H1 (cell line): Measurements from ENCODE around the gene CCDC138. TPM values are rescaled to one million over a fixed set of nuclear protein-coding genes. Genes with fewer than 3 reads are reported as not detected.

Experiments
- CTCF ChIA-PET: fragments of 300-600 bp; sonication (Branson Sonifier 250); formaldehyde crosslinking; loops from one replicate; lab custom pipeline; 2021; ENCODE audit not compliant: partially characterized antibody; lab: Charles Lee
- POLR2A ChIA-PET: fragments of 300-600 bp; sonication (Branson Sonifier 250); formaldehyde crosslinking; loops from one replicate; lab custom pipeline; 2021; ENCODE audit warnings: inconsistent platforms; ENCODE audit not compliant: partially characterized antibody; lab: Charles Lee
- DNase-seq, 2 experiments: peaks; one replicate each; pipeline versions ENCODE4 v3.0.0 to v3.0.0-alpha.2; 2010 to 2022; ENCODE audit warnings: low spot score in 2 of 2, low read depth in 1 of 2, mixed read lengths in 1 of 2
- FAIRE-seq: peaks from 2 replicates; lab custom pipeline; 2011; peaks lifted over from hg19 to GRCh38; lab: Jason Lieb, UNC
- H2AFZ ChIP-seq: 2 replicates; pipeline ENCODE4 v1.8.1; 2012; ENCODE audit warnings: low read length, inconsistent platforms
- H2AK5ac ChIP-seq: 2 replicates; pipeline ENCODE4 v1.6.1; 2013; ENCODE audit warnings: low read depth, low read length
- H2BK120ac ChIP-seq: replicated peaks from 2 replicates; pipeline ENCODE3; 2013; ENCODE audit warnings: low read depth, low read length, inconsistent platforms
- H2BK12ac ChIP-seq: 2 replicates; pipeline ENCODE4 v1.6.1; 2013; ENCODE audit warnings: low read depth, low read length
- H2BK15ac ChIP-seq: 2 replicates; pipeline ENCODE4 v1.6.1; 2013; ENCODE audit warnings: low read length
- H2BK20ac ChIP-seq: 2 replicates; pipeline ENCODE4 v1.6.1; 2013; ENCODE audit warnings: low read length
- H2BK5ac ChIP-seq: 2 replicates; pipeline ENCODE4 v1.6.1; 2013; ENCODE audit warnings: low read depth, low read length
- H3K14ac ChIP-seq: 2 replicates; pipeline ENCODE4 v1.6.1; 2013; ENCODE audit warnings: inconsistent platforms; ENCODE audit not compliant: insufficient read length
- H3K18ac ChIP-seq: 2 replicates; pipeline ENCODE4 v1.6.1; 2013; ENCODE audit warnings: low read length; ENCODE audit errors: extremely low read depth
- H3K23ac ChIP-seq: 2 replicates; pipeline ENCODE4 v1.6.1; 2013; ENCODE audit warnings: inconsistent platforms; ENCODE audit not compliant: insufficient read length
- H3K23me2 ChIP-seq: 2 replicates; pipeline ENCODE4 v1.6.1; 2013; ENCODE audit warnings: low read depth, low read length
- H3K27ac ChIP-seq: 2 replicates; pipeline ENCODE4 v1.6.1; 2011; ENCODE audit warnings: low read depth, low read length, inconsistent platforms
- H3K27me3 ChIP-seq, 4 experiments: replicated peaks in 1 of 4; 1 replicate in 1 of 4; 2 replicates in 3 of 4; pipeline versions ENCODE4 v1.6.1 to v1.8.1; 2011 to 2013; ENCODE audit warnings: low read length in 3 of 4, mild to moderate bottlenecking in 3 of 4, inconsistent platforms in 2 of 4, mixed read lengths in 2 of 4, moderate library complexity in 1 of 4; ENCODE audit not compliant: control insufficient read depth in 3 of 4, insufficient read depth in 3 of 4; ENCODE audit errors: extremely low read depth in 1 of 4
- H3K36me3 ChIP-seq, 4 experiments: 2 replicates each; pipeline versions ENCODE4 v1.6.1 to v1.8.1; 2011 to 2013; ENCODE audit warnings: mild to moderate bottlenecking in 4 of 4, low read length in 3 of 4, moderate library complexity in 2 of 4, control low read depth in 1 of 4, inconsistent platforms in 1 of 4; ENCODE audit not compliant: insufficient read depth in 4 of 4, control insufficient read depth in 2 of 4
- H3K4ac ChIP-seq: replicated peaks from 2 replicates; pipeline ENCODE3; 2013; ENCODE audit warnings: low read length, low read depth, mixed read lengths, inconsistent platforms; ENCODE audit not compliant: insufficient read length
- H3K4me1 ChIP-seq, 4 experiments: replicated peaks in 1 of 4; 1 replicate in 1 of 4; 2 replicates in 3 of 4; pipeline versions ENCODE4 v1.6.1 to v1.8.1; 2011 to 2013; ENCODE audit warnings: low read length in 3 of 4, inconsistent platforms in 2 of 4, mixed read lengths in 1 of 4; ENCODE audit not compliant: insufficient read depth in 4 of 4, control insufficient read depth in 3 of 4
- H3K4me2 ChIP-seq, 2 experiments: 2 replicates each; pipeline versions ENCODE4 v1.6.1 to v1.8.1; 2011 to 2013; ENCODE audit warnings: low read depth in 2 of 2, low read length in 2 of 2, control low read depth in 1 of 2, inconsistent platforms in 1 of 2, mild to moderate bottlenecking in 1 of 2; ENCODE audit not compliant: insufficient read depth in 1 of 2
- H3K4me3 ChIP-seq, 4 experiments: fragments of 200-600, 300-600 bp in 1 of 4; sonication (generic), shearing (Covaris generic), sonication (Bioruptor Twin) in 1 of 4; 2 replicates each; pipeline versions ENCODE4 v1.5.1 to v1.8.1; 2011 to 2016; ENCODE audit warnings: low read length in 4 of 4, low read depth in 3 of 4, control low read depth in 2 of 4, inconsistent platforms in 2 of 4, mild to moderate bottlenecking in 2 of 4, mixed read lengths in 1 of 4, moderate library complexity in 1 of 4; ENCODE audit not compliant: insufficient read depth in 2 of 4; ENCODE audit errors: extremely low read depth in 1 of 4
- H3K56ac ChIP-seq: replicated peaks from 2 replicates; pipeline ENCODE3; 2013; ENCODE audit warnings: low read depth, mild to moderate bottlenecking, mixed read lengths, low read length, inconsistent platforms; ENCODE audit not compliant: insufficient read length
- H3K79me1 ChIP-seq: 2 replicates; pipeline ENCODE4 v1.6.1; 2013; ENCODE audit warnings: low read depth, low read length, control low read depth
- H3K79me2 ChIP-seq, 2 experiments: 2 replicates each; pipeline versions ENCODE4 v1.6.1 to v1.8.1; 2012 to 2013; ENCODE audit warnings: low read length in 2 of 2, mild to moderate bottlenecking in 2 of 2, inconsistent platforms in 1 of 2; ENCODE audit not compliant: insufficient read depth in 2 of 2, control insufficient read depth in 1 of 2
- H3K9ac ChIP-seq, 4 experiments: replicated peaks in 1 of 4; 1 replicate in 1 of 4; 2 replicates in 3 of 4; pipeline versions ENCODE4 v1.6.1 to v1.8.1; 2011 to 2013; ENCODE audit warnings: low read depth in 3 of 4, low read length in 3 of 4, control low read depth in 2 of 4, mild to moderate bottlenecking in 2 of 4, moderate library complexity in 2 of 4, inconsistent platforms in 1 of 4; ENCODE audit errors: extremely low read depth in 1 of 4
- H3K9me3 ChIP-seq, 2 experiments: 2 replicates each; pipeline versions ENCODE4 v1.6.1 to v1.8.1; 2012 to 2013; ENCODE audit warnings: mild to moderate bottlenecking in 2 of 2, moderate library complexity in 2 of 2, control low read depth in 1 of 2, inconsistent platforms in 1 of 2, low read depth in 1 of 2, low read length in 1 of 2, mixed read lengths in 1 of 2; ENCODE audit not compliant: insufficient read depth in 2 of 2
- H4K20me1 ChIP-seq, 2 experiments: replicated peaks in 1 of 2; 2 replicates each; pipeline versions ENCODE3 to v1.8.1; 2011 to 2013; ENCODE audit warnings: inconsistent platforms in 2 of 2, low read length in 2 of 2, mild to moderate bottlenecking in 1 of 2; ENCODE audit not compliant: insufficient read depth in 2 of 2, control insufficient read depth in 1 of 2
- H4K5ac ChIP-seq: 2 replicates; pipeline ENCODE4 v1.6.1; 2013; ENCODE audit warnings: low read length, low read depth, mixed read lengths, inconsistent platforms; ENCODE audit not compliant: insufficient read length
- H4K8ac ChIP-seq: 2 replicates; pipeline ENCODE4 v1.8.0; 2013; ENCODE audit warnings: mild to moderate bottlenecking, moderate library complexity, low read length, inconsistent platforms; ENCODE audit not compliant: insufficient read depth; ENCODE audit errors: extremely low read depth
- H4K91ac ChIP-seq: replicated peaks from 2 replicates; pipeline ENCODE3; 2013; ENCODE audit warnings: low read length, mixed read lengths, inconsistent platforms; ENCODE audit not compliant: insufficient read length
- CTBP2 ChIP-seq: IDR thresholded peaks from 2 replicates; pipeline ENCODE4 v1.7.0; 2011; ENCODE audit warnings: borderline replicate concordance, mild to moderate bottlenecking, moderate library complexity, mixed read lengths, low read length; ENCODE audit not compliant: insufficient read depth, insufficient read length
- JUN ChIP-seq: IDR thresholded peaks from 2 replicates; pipeline ENCODE4 v1.6.1; 2011; ENCODE audit warnings: low read depth, mild to moderate bottlenecking, improper control_type of control experiment, low read length
- KDM5A ChIP-seq: fragments of 200-600 bp; IDR thresholded peaks from 2 replicates; pipeline ENCODE4 v1.7.1; 2012; ENCODE audit warnings: mild to moderate bottlenecking, low read length, inconsistent platforms, mixed read lengths
- SIN3A ChIP-seq, 2 experiments: IDR thresholded peaks in 1 of 2; conservative IDR thresholded peaks in 1 of 2; 2 replicates each; pipeline ENCODE4 v1.6.1; 2011 to 2012; ENCODE audit warnings: low read length in 2 of 2, improper control_type of control experiment in 1 of 2, low read depth in 1 of 2, mild to moderate bottlenecking in 1 of 2
- TAF7 ChIP-seq: optimal IDR thresholded peaks from 2 replicates; pipeline ENCODE3; 2011; ENCODE audit warnings: low read depth, mild to moderate bottlenecking, inconsistent platforms, low read length, moderate library complexity, borderline replicate concordance
- TCF12 ChIP-seq: IDR thresholded peaks from 2 replicates; pipeline ENCODE4 v1.6.1; 2011; ENCODE audit warnings: low read depth, mild to moderate bottlenecking, low read length
- WGBS, 2 experiments: shearing (Covaris generic) in 1 of 2; methylation state at CpG; one replicate each; pipeline versions ENCODE4 v1.1.6 to v1.1.7; 2013 to 2015; ENCODE audit warnings: low lambda C conversion rate in 2 of 2, mixed read lengths in 2 of 2, inconsistent platforms in 1 of 2, low coverage in 1 of 2, missing lambda C conversion rate in 1 of 2; ENCODE audit not compliant: insufficient replicate concordance in 2 of 2, insufficient coverage in 1 of 2, insufficient read length in 1 of 2; ENCODE audit errors: extremely low coverage in 1 of 2, missing lambda C conversion rate in 1 of 2; 5-methylcytosine and 5-hydroxymethylcytosine counted together
- polyA plus RNA-seq, 7 experiments: library from polyadenylated mRNA; depleted of rRNA in 3 of 7; stranded (reverse) in 5 of 7; unstranded in 2 of 7; fragments of >200 nt in 5 of 7; fragments of 200-250 nt in 2 of 7; gene quantifications; 1 replicate in 5 of 7; 2 replicates in 1 of 7; 4 replicates in 1 of 7; pipeline versions ENCODE4 v1.2.1 to v1.2.3, GENCODE V29; 2011 to 2013; ENCODE audit warnings: missing spikeins in 2 of 7, mixed read lengths in 2 of 7
- total RNA-seq: library from RNA; stranded (reverse); fragmentation: NEBNext Ultra II Directional; extraction: Animal tissue kit (Norgen Biotek cat#: 25700); gene quantifications from 2 replicates; pipeline ENCODE4 v1.2.1, GENCODE V29; 2021

CCDC138 gene
- total and polyA plus RNA-seq, 2 of the 8 experiments (the other 6 are each of a cell fraction or from before 2014, with no cell fraction given): 8.3 to 29.8 TPM

- Histone ChIP-seq H2BK5ac (no peak overlapping the region), H2AFZ (no peak overlapping the region), H3K23me2 (no peaks in the 10 kb centered on the region), H2BK120ac (no peak overlapping the region), H3K56ac (no peak overlapping the region), H3K27ac (no peak overlapping the region), H2BK15ac (no peak overlapping the region), H3K4me2 (no peak overlapping the region), H2AK5ac (no peak overlapping the region), H2BK12ac (no peak overlapping the region), H3K79me1 (no peaks in the 10 kb centered on the region), H3K36me3 (peaks cover 0 to 24% (median 10%) of the 10 kb centered on the region in 4 experiments; a peak in 6 of 8 replicates), H3K4me3 (no peak overlapping the region), H4K5ac (no peak overlapping the region), H3K9me3 (no peaks in the 10 kb centered on the region), H4K20me1 (no peaks in the 10 kb centered on the region), H2BK20ac (no peak overlapping the region), H3K4me1 (no peaks in the 10 kb centered on the region), H4K8ac (no peak overlapping the region), H3K23ac (no peak overlapping the region), H3K14ac (no peak overlapping the region), H3K27me3 (no peaks in the 10 kb centered on the region), H3K9ac (no peak overlapping the region), H3K4ac (no peak overlapping the region), H4K91ac (no peak overlapping the region), H3K18ac (no peak overlapping the region), H3K79me2 (no peaks in the 10 kb centered on the region)
- WGBS, 2 experiments: 94% methylated on average over 3 of the region's 3 CpGs; no CpG with 5 or more reads in 1 of the 2 experiments
- ChIA-PET POLR2A (no interaction called here), CTCF (interaction anchor here (1.4 to 1.8 kb wide), 2 partner anchors 12 to 14 kb away, joined by 3 to 6 read pairs; no protein-coding TSS in a partner anchor)
- FAIRE-seq (no peak), DNase-seq (no peak)
- TF ChIP-seq KDM5A: no peak
- TF ChIP-seq JUN: no peak
- TF ChIP-seq CTBP2: no peak
- TF ChIP-seq TAF7: no peak
- TF ChIP-seq SIN3A (conservative IDR thresholded peaks at IDR 0.05 in 1 of 2, IDR thresholded peaks at IDR 0.05 in 1 of 2; ENCODE audit: low read depth in 1 of 2, low read length in 2 of 2): no peak
- no peak for TF ChIP-seq TCF12
These were observed 65.8 kb downstream of the CCDC138 start for GRCh38 chr2:108852375-108852774.
